Loucy (cell line): Measurements from ENCODE around the gene KRT8.

Source experiments
- H2AFZ ChIP-seq: fragments of 200-600 bp; sonication (generic); 2 replicates; pipeline ENCODE4 v1.6.0; 2016; ENCODE audit warnings: antibody characterized with exemption, mild to moderate bottlenecking, low read length, moderate library complexity
- H3F3A ChIP-seq: fragments of 200-600 bp; 2 replicates; pipeline ENCODE4 v1.6.0; 2016; ENCODE audit warnings: antibody characterized with exemption, low read depth, mild to moderate bottlenecking
- H3K27me3 ChIP-seq: fragments of 200-600 bp; sonication (generic); 2 replicates; pipeline ENCODE4 v1.6.1; 2014; ENCODE audit warnings: low read length, mild to moderate bottlenecking; ENCODE audit not compliant: insufficient read depth, poor library complexity, severe bottlenecking
- H3K36me3 ChIP-seq: fragments of 200-600 bp; sonication (generic); 2 replicates; pipeline ENCODE4 v1.6.1; 2016; ENCODE audit warnings: low read length; ENCODE audit not compliant: insufficient read depth
- H3K4me1 ChIP-seq: fragments of 200-600 bp; sonication (generic); 2 replicates; pipeline ENCODE4 v1.5.1; 2014; ENCODE audit warnings: low read length, mild to moderate bottlenecking; ENCODE audit not compliant: insufficient read depth, poor library complexity, severe bottlenecking
- H3K4me2 ChIP-seq: fragments of 200-600 bp; sonication (generic); 2 replicates; pipeline ENCODE4 v1.6.0; 2014; ENCODE audit warnings: antibody characterized with exemption, low read length, low read depth, mild to moderate bottlenecking; ENCODE audit not compliant: poor library complexity, severe bottlenecking
- H3K4me3 ChIP-seq: fragments of 200-600 bp; sonication (generic); 2 replicates; pipeline ENCODE4 v1.5.1; 2014; ENCODE audit warnings: low read length, mild to moderate bottlenecking, mixed read lengths; ENCODE audit not compliant: poor library complexity, severe bottlenecking
- H3K79me2 ChIP-seq: fragments of 200-600 bp; sonication (generic); 2 replicates; pipeline ENCODE4 v1.6.1; 2014; ENCODE audit warnings: low read length; ENCODE audit not compliant: insufficient read depth
- H3K9ac ChIP-seq: fragments of 200-600 bp; sonication (generic); 2 replicates; pipeline ENCODE4 v1.6.0; 2014; ENCODE audit warnings: mild to moderate bottlenecking, low read depth, low read length, moderate library complexity; ENCODE audit not compliant: poor library complexity, severe bottlenecking
- H3K9me2 ChIP-seq: fragments of 200-600 bp; sonication (generic); replicated peaks from 2 replicates; pipeline ENCODE4 v1.6.1; 2016; ENCODE audit warnings: low read depth, low read length, mixed read lengths
- H3K9me3 ChIP-seq: fragments of 200-600 bp; sonication (generic); 2 replicates; pipeline ENCODE4 v1.6.1; 2014; ENCODE audit warnings: mild to moderate bottlenecking, antibody characterized with exemption, low read length, low read depth; ENCODE audit not compliant: insufficient read depth
- H4K20me1 ChIP-seq: fragments of 200-600 bp; sonication (generic); 2 replicates; pipeline ENCODE4 v1.6.0; 2014; ENCODE audit warnings: antibody characterized with exemption, low read length, mild to moderate bottlenecking; ENCODE audit not compliant: insufficient read depth, poor library complexity, severe bottlenecking
- EZH2phosphoT487 ChIP-seq: fragments of 200-600 bp; IDR thresholded peaks from 2 replicates; pipeline ENCODE4 v1.6.1; 2018; ENCODE audit warnings: antibody characterized with exemption, mild to moderate bottlenecking, moderate library complexity, borderline replicate concordance
- TF ChIP-seq, protein P1 (sequence below): fragments of 200-600 bp; sonication (generic); conservative IDR thresholded peaks from 2 replicates; pipeline ENCODE4 v1.5.1; 2014; ENCODE audit warnings: mild to moderate bottlenecking, antibody characterized with exemption, low read length

Gene KRT8

DNA sequence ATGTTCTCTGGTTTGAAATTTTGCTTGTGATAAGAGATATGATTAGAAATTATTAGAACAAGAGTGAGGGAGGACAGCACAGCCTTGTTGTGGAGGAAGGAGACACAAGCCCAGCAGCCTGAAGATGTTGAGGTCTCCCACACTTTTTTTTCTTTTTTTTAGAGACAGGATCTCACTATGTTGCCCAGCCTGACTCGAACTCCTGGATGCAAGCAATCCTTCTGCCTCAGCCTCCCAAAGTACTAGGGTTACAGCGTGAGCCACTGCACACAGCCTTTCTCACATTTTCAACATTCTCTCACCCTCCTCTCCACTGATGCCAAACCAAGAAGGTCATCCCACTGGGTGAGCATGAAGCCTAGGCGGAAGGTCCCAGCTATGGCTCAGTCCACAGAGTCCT lies 4.9 kb upstream of the KRT8 start:
- no peak overlapping the region for H3K4me2 ChIP-seq
- H3K27me3 ChIP-seq = no peaks in the 10 kb centered on the region
- no peak overlapping the region for H3K9ac ChIP-seq
- no peak overlapping the region for H3K4me3 ChIP-seq
- H3F3A ChIP-seq = no peaks in the 10 kb centered on the region
- H3K9me3 ChIP-seq = no peaks in the 10 kb centered on the region
- H3K79me2 ChIP-seq = no peaks in the 10 kb centered on the region
- no peak for TF ChIP-seq EZH2phosphoT487
- TF ChIP-seq, protein P1, sequence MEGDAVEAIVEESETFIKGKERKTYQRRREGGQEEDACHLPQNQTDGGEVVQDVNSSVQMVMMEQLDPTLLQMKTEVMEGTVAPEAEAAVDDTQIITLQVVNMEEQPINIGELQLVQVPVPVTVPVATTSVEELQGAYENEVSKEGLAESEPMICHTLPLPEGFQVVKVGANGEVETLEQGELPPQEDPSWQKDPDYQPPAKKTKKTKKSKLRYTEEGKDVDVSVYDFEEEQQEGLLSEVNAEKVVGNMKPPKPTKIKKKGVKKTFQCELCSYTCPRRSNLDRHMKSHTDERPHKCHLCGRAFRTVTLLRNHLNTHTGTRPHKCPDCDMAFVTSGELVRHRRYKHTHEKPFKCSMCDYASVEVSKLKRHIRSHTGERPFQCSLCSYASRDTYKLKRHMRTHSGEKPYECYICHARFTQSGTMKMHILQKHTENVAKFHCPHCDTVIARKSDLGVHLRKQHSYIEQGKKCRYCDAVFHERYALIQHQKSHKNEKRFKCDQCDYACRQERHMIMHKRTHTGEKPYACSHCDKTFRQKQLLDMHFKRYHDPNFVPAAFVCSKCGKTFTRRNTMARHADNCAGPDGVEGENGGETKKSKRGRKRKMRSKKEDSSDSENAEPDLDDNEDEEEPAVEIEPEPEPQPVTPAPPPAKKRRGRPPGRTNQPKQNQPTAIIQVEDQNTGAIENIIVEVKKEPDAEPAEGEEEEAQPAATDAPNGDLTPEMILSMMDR = no peak
- no peaks in the 10 kb centered on the region for H4K20me1 ChIP-seq
- H3K4me1 ChIP-seq = peaks cover 3% of the 10 kb centered on the region
- H3K9me2 ChIP-seq = no peaks in the 10 kb centered on the region
- no peak overlapping the region for H2AFZ ChIP-seq
- no peaks in the 10 kb centered on the region for H3K36me3 ChIP-seq

DNA sequence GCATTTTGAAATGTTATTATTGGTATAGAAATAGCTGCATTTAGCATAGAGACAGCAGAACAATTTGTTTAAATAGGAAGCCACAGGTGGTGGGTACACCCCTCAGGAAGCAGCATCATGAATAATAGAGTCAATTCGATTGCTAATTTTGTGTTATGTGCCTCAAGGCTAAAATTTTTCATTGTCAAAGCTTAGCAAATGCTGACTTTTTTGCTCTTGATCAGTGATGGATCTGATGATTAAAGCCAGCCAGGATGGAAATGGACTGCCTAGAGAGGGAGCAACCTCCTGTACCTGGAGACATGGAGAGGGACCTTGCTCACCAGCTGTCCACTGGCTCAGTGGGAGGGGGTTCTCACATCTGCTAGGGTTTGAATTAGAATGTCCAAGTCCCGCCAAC lies 4.5 kb upstream of the KRT8 start:
- Histone ChIP-seq H3K4me1 (peaks cover 3% of the 10 kb centered on the region), H3K4me3 (no peak overlapping the region), H3K9ac (no peak overlapping the region), H3K79me2 (no peaks in the 10 kb centered on the region), H3F3A (no peaks in the 10 kb centered on the region), H2AFZ (no peak overlapping the region), H3K27me3 (no peaks in the 10 kb centered on the region), H4K20me1 (no peaks in the 10 kb centered on the region), H3K9me2 (no peaks in the 10 kb centered on the region), H3K36me3 (no peaks in the 10 kb centered on the region), H3K4me2 (no peak overlapping the region), H3K9me3 (no peaks in the 10 kb centered on the region)
- TF ChIP-seq, protein P1 = no peak
- no peak for TF ChIP-seq EZH2phosphoT487

DNA sequence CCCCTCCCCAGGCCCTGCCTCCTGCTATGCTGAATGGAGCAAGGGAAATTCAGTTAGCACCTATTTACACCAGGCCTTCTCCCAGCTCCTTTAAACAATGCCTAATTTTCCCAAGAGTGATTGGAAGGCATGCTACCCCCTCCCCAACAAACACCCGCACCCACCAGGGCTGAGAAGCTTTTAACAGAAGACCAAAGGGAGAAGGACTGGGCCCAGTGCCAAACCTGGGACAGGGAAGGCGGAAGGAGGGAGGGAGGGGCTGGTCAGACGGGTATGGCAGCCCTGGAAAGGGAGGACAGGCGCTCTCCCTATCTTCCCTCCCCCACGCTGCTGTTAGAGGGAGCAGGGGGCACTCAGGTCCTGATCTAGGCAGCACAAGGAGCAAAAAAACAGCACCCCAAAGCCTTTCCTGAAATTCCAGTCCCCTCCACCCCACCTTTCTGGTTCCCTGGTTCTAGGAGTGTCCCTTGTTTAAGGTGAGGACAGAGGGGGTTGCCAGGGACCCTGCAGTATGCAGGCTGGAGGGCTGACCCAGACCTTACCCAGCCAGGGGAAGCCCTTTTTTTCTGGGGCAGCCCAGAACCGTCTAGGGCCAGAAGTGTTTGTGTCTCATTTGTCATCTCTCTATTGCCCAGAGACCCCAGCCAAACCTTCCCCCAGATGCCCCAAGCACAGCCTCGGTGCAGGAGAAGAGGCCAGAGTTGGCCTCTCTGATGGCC lies 2.4 kb upstream of the KRT8 start:
- Histone ChIP-seq H2AFZ (no peak overlapping the region), H3K4me2 (no peak overlapping the region), H3F3A (no peaks in the 10 kb centered on the region)

More for the DNA sequence above, 2.4 kb upstream of the KRT8 start:
- Histone ChIP-seq H3K79me2 (no peaks in the 10 kb centered on the region), H3K36me3 (no peaks in the 10 kb centered on the region), H3K9ac (no peak overlapping the region), H3K9me2 (no peaks in the 10 kb centered on the region), H3K4me3 (no peak overlapping the region), H3K4me1 (peaks cover 3% of the 10 kb centered on the region), H4K20me1 (no peaks in the 10 kb centered on the region), H3K27me3 (no peaks in the 10 kb centered on the region), H3K9me3 (no peaks in the 10 kb centered on the region)
- no peak for TF ChIP-seq EZH2phosphoT487
- TF ChIP-seq, protein P1 = no peak
